Cerebellar nuclear complex (tissue), 1 donor: ENCODE results near the gene CEP164.
"Not testable (repeated sequence)": the region's sequence is repeated elsewhere in the genome, so short reads cannot be mapped to it uniquely, and the experiment has no call there.

Source experiments
- DNase-seq, 2 experiments: peaks; one replicate each; lab custom pipeline; 2025; lab: John Stamatoyannopoulos, UW

Gene CEP164

DNA sequence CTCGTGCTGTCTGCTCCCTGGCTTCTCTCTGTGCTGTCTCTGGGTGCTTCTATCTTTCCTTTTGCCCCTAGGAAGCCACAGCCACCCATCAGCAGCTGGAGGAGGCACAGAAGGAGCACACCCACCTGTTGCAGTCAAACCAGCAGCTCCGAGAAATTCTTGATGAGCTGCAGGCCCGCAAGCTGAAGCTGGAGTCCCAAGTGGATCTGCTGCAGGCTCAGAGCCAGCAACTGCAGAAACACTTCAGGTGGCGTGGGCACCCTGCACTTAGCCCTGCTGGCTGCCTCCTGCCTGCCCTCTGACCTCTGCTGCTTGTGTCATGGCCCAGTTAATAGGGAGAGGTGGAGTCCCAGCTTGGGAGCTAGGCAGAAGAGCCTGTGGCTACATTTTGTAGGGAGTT is 67.8 kb downstream of the CEP164 start:
- DNase-seq, result no peak

DNA sequence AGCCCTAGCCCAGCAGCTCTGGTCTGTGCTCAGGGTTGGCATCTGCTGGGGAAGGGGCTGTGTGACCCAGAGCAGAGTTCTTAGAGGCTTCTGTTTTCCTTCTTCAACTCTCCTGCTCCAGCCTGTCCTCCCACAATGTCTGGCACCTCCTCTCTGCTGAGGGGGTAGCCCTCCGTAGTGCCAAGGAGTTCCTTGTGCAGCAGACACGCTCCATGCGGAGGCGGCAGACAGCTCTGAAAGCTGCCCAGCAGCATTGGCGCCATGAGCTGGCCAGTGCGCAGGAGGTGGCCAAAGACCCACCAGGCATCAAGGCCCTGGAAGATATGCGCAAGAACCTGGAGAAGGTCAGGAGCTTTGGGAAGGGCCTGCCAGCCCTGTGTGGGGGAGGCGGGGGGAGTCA is 69.3 kb downstream of the CEP164 start:
- no peak for DNase-seq

DNA sequence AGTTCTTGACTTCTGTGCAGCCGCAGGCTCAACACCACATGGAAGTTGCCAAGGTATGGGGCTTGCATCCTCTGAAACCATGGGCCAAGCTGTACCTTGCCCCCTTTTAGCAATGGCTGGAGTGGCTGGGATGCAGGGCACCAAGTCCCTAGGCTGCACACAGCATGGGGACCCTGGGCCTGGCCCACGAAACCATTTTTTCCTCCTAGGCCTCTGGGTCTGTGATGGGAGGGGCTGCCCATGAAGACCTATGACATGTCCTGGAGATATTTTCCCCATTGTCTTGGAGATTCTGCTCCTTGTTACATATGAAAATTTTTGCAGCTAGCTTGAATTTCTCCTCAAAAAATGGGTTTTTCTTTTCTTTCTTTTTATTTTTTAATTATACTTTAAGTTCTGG is 71.0 kb downstream of the CEP164 start:
- not testable (repeated sequence) for DNase-seq

DNA sequence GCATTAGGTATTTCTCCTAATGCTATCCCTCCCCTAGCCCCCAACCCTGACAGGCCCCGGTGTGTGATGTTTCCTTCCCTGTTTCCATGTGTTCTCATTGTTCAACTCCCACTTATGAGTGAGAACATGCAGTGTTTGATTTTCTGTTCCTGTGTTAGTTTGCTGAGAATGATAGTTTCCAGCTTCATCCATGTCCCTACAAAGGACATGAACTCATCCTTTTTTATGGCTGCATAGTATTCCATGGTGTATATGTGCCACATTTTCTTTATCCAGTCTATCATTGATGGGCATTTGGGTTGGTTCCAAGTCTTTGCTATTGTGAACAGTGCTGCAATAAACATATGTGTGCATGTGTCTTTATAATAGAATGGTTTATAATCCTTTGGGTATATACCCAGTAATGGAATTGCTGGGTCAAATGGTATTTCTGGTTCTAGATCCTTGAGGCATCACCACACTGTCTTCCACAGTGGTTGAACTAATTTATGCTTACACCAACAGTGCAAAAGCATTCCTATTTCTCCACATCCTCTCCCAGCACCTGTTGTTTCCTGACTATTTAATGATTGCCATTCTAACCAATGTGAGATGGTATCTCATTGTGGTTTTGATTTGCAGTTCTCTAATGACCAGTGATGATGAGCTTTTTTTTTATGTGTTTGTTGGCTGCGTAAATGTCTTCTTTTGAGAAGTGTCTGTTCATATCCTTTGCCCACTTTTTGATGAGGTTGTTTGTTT is 71.6 kb downstream of the CEP164 start:
- DNase-seq, result not testable (repeated sequence)

DNA sequence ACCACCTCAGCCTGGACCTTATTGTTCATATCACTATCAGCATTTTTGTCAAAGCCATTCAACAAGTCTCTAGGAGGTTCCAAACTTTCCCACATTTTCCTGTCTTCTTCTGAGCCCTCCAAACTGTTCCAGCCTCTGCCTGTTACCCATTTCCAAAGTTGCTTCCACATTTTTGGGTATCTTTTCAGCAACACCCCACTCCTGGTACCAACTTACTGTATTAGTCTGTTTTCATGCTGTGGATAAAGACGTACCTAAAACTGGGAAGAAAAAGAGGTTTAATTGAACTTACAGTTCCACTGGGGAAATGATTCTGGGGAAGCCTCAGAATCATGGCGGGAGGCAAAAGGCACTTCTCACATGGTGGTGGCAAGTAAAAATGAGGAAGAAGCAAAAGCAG is 78.2 kb downstream of the CEP164 start:
- not testable (repeated sequence) for DNase-seq

DNA sequence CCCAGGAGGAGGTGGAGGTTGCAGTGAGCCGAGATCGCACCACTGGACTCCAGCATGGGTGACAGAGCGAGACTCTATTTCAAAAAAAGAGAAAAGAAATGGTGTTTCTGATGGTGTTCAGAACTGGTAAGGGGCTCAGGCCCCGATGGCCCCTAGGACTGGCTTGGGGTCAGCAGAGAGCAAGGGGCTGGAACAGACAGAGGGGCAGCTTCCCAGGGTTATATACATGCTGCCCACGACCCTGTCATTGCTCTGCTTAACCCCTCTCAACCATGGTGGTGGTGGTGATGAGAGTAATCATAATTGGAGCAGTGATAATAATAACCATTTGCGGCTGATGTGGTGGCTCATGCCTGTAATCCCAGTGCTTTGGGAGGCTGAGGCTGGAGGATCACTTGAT is 79.4 kb downstream of the CEP164 start:
- no peak for DNase-seq

DNA sequence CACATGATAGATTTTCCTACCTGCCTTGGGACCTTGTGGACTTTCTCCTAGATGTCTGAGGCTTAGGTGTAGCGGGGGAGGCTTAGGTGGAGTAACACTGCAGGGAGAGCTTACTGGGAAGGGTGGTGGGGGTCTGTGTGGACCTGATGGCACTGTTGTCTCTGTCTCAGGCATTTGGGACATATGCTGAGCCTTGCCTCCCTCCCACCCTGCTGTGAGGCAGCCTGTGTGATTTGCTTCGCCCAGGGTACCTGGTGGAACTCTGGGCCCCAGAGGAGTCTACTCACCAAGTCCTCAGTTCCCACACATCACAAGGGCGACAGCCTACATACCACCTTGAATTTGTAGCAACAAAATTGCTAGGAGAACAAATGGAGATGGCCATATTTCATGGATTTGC is 80.7 kb downstream of the CEP164 start:
- no peak for DNase-seq

DNA sequence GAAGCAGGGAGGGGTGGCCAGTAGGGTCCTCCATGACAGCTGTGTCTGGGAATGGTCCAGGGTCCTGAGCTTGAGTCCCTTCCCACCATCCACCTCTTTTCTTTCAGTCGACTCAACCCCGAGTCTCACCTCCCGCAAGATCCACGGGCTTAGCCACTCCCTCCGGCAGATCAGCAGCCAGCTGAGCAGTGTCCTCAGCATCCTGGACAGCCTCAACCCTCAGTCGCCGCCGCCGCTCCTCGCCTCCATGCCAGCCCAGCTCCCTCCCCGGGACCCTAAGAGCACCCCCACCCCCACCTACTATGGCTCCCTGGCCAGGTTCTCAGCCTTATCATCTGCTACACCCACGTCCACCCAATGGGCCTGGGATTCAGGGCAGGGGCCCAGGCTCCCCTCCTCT is 81.9 kb downstream of the CEP164 start:
- DNase-seq, result no peak

DNA sequence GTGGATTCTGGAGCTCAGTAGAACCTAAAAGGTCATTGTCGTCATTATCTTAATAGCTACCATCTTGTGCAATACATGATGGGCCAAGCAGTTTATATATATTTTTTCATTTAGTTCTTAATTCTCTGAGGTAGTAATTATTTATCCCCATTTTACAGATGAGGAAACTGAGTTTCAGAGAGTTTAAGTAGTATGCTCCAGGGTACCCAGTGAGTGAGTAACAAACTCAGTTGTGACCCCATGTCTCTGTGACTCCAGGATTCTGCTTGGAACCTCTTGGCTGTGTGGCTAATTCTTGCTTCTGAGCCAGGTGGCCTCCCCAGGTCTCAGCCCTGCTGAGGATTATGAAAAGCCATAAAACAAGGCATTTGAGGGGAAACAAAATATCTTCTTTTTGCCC is 82.6 kb downstream of the CEP164 start:
- DNase-seq, result no peak

DNA sequence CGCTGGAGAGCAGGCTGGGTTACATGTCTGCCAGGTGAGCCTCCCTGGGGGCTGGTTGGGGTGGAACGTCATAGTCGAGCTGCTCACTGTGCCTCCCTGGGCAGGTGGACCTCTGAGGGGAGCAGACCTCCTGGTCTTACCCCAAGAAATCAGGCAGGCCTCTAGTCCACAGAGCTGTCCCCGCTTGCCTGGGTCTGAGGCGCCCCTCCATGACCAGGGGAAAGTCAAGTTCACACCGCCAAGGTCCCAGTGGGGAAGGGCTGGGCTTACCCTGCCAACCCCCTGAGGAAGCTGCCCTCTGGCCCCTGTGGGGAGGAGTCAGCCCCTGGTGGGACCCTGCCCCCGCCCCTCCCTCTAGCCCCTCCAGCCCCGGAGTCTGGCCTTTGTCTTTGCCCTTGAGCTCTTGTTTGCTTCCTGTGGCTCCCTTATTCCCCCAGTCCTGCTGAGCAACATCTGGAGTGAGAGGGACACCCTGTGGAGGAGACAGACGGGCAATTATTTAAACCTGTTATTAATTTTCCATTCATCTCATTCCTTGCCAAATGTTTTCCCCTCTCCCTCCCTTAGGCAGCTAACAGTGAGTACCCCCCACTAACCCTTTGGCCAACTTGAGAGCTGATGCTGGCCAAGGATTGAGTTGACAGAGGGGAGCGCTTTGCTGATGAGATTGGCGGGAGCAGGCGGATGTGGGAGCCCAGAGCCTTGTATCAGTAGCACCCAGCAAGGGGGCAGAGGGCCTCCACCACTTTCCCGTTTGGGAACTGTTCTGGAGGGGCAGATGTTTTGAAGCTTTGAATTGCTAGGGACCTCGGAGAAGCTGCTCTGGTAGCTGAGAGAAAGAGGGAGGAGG is 83.4 kb downstream of the CEP164 start:
- DNase-seq, result no peak

DNA sequence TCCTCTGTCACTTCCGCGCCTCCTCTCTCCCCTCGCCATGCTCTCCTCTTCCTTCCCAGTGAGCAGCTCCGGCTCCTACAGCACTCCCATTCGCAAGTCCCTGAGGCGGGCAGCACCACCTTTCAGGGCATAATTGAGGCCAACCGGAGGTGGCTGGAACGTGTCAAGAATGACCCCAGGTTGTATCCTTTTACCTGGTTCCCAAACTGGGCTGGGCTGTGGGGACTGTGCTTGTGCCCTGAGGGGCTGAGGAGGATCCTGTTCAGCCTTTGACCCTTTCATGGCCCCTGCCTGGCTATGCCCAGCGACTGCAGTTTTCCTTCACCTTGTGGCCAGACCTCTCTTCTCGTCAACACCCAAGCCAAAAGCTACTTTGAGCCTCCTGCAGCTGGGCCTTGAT is 84.1 kb downstream of the CEP164 start:
- no peak for DNase-seq

DNA sequence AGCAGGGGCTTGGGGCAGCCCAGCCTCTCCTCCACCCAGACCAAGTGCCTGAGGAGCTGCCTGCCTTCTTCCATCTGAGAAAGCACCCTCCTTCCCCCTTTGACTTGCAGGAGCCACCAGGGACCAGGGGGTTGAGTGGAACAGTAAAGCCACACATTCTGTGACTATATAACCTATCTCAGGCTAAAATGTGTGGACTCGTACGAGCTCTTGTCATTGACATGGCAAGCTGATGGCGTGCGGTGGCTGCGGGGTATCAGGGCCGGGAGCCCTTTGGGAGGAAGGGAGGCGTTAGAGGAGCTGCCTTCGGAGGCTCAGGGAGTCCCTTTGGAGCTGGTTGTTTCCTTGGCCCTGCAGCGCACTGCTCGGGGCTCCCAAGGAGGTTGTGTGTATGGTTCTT is 84.5 kb downstream of the CEP164 start:
- DNase-seq, result no peak

DNA sequence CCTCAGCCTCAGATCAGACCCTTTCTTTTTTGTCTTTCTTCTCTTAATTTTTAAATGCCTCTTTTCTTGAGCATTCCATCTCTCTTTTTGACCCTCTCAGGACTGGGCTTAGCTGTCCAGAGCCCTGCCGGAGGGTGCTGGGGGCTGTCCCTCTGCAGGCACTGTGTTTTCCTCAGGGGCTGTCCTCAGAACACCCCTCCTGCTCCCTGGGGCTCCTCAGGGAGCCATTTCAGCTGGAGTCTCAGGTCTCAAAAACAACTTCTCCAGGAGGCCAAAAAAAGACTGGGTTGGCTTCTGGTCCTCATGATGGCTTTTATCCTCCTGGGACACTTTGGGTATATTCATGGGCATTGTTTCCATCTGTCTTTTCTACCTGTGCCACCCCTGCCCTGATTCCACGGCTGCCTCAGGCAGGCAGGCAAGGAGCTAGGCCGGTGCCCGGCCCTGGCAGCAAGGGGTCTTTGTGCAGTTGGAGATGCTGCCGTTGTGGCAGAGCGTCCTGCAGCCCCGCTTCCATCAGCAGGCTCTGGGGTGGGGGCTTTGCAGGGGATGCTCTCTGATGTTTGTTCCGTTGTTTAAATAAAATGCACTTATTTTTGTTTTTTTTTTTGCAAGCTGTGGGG is 85.1 kb downstream of the CEP164 start:
- DNase-seq, result no peak

DNA sequence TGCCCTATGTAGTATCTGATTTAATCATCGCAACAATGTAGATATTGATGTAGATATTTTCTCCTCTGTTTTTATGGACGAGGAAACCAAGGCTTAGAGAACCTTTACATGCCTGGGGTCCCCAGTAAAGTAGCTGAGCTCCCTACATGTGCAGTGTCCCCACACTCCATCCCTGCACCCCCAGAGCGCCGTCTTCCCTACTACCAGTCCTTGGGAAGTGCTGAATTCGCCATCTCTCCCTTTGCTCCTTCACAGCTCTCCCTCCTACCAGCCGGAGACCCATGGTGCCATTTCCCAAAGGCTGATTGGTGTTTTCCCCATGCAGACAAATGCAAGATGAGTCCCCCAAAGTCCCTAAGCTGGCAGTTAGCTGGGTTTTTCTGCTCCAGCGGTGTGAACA is 86.0 kb downstream of the CEP164 start:
- no peak for DNase-seq

DNA sequence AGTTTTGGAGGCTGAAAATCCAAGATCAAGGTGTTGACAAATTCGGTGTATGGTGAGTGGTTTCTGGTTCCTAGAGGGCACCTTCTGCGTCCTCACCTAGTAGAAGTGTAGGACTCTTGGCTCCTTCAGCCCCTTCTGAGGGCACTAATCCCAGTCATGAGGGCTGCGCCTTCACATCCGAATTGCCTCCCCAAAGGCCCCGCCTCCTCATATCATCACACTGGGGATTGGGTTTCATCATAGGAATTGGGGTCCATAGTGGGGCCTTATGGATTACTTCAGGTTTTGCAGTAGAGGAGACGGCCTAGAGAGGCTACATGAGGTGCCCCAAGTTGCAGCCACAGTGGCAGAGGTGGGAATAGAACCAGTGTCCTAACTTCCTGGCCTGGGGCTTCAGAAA is 87.1 kb downstream of the CEP164 start:
- DNase-seq, result no peak

DNA sequence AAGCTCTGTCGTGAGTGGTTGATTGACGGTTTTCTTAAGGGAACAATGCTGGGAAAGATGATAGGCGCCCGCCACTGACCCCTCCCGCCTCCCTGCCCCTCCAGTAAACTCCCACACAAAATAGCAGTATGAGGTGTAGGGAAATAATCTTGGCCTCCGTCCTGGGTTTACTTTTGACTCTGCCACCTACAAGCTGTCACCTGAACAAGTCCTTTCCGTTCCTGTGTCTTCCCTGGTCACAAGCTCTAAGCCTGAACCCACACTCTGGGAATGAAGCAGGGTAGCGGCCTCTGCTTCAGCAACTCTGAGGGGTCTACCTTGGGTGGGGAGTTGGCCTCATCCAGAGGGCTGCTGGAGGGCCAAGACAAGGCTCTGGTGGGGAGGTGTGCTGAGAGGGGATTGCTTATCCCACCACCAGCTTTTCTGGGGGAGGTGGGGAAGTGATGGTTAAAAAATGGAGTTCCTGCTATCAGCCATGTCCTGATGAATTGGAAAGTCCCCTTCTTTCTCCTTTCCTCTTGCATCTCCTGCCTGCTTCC is 87.8 kb downstream of the CEP164 start:
- DNase-seq, result no peak

DNA sequence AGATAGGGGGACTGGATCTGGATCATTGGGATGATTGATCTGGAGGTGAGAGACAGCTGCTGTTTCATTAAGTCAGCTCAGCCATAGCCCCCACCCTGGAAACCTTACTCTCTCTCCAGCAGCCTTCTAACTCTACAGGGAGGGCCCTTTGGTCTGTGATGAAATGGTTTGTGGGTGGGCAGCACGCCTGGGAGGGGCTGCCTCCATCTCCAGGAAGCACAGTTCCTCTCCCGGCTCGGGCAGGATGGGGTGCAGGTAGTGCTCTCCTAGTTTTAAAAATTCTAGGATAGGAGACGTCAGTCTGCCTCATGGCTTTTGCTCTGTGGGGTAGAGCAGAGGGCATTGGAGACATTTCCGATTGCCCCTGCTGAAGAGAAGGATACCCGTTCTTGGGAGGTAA is 89.7 kb downstream of the CEP164 start:
- no peak for DNase-seq

DNA sequence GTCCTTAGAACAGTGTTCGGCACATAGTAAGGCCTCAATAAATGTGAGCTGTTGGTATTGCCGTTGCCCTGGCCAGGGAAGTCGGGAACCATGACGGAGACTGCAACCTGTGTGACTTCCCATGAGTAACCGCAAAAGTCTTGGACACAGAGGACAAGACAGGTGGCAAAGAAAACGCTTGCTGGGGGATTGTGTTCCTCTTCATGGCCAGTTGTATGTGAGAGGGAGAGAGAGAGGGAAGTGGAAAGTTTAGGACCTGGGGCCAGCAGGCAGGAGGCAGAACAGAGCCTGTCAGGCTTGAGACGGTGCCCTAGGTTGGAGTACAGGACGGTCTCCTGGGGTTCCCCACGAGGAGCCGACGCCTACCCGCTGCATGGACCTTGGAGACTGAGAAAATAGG is 90.2 kb downstream of the CEP164 start:
- no peak for DNase-seq

DNA sequence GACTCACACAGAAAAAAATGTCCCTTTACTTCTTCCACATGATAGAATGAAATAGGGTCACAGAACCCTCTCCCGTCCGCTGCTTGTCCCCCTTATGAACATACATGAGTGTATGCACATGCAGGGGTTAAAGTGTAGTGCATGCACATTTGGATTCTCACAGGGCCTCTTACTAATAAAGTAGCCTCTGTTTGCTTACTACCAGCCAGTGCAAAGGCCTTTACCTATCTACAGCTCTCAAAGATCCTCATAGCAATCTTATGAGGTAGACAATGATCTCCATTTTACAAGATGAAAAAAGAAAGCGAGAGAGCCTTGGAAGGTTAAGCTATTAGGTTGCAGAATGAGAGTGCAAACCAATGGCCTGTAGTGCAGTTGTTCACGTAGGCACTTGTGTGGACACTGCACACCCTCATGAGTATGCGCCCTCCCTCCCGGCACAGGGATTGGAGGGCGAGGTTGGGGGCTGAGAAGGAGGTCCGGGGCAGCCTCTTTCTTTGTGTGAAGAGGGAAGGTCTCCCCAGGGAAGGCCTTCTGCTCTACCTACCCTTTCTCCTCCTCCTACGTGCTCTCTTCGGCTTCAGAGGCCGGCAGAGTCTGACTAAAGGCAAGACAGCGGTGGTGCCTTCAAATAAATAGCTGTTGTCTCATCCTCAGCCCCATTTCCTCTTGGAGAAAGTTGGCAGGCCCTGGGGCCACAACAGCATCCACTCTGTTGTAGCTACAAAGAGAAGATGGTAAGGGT is 91.3 kb downstream of the CEP164 start:
- DNase-seq, result no peak

DNA sequence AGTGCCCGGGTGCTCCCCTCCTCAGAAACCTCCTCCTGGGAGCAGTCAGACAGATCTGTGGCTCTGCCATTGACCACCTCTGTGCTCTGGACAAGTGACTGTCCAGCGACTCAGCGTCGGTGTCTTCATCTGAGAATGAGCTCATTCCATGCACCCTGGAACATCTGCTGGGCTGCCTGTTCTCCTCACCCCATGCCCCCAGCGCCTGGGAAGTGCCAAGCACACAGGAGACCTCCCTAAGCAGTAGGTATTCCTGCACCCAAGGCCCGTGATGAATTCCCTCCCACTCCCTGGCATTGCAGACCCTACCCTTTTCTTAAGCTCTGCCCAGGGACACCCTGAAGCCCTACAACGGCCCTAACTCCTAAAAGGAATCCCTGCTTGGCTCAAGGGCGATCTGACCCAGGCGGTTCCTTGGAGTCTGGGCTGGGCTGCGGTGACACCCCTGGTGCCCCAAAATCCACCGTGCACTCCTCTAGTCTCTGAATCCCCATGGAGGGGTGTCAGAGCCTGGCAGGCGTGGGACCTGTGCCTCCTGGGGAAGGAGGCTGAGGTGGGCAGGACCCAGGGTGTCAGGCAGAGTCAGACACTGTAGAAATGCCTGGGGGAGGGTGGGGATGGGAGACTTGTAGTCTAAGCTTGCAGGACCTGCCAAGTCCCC is 92.0 kb downstream of the CEP164 start:
- DNase-seq, result no peak

DNA sequence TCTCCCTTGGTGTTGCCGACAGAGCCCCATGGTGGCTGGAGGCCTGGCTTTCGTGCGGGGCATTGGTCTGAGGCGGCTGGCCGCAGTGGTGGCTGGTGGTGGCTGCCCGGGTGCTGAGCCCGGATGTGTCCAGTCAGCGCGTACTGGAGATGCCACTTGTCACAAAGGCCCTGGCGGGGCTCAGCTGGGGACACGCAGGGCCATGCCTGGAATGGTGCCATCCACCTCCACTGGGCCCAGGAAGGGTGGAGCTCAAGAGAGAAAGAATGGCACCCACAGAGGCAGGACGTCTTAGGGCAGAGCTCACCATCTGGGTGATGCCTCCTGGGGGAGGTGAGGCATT is 92.5 kb downstream of the CEP164 start:
- no peak for DNase-seq

DNA sequence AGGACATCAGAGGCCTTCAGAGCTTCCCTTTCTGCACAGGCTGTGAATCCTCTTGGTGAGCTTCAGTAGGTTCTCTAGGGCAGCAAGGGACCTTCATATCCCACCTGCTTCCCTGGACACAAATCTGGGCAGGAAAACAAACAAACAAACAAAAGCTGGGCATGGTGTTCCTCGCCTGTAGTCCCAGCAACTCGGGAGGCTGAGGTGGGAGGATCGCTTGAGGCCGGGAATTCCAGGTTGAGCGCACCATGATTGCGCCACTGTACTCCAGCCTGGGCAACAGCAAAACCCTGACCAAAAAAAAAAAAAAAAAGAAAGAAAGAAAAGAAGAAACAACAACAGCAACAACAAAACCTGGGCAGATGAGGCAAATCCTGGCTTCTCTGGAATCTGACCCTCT is 92.9 kb downstream of the CEP164 start:
- no peak for DNase-seq
